CD4-positive, alpha-beta T cell treated with Interleukin-17A for 4 hours (primary cell): ENCODE results near the gene SAXO2.
"Not testable (repeated sequence)": the region's sequence is repeated elsewhere in the genome, so short reads cannot be mapped to it uniquely, and the experiment has no call there.

Source experiments
- DNase-seq: peaks from one replicate; pipeline ENCODE4 v3.0.0-alpha.2; 2020; ENCODE audit warnings: mixed read lengths

Gene SAXO2, protein sequence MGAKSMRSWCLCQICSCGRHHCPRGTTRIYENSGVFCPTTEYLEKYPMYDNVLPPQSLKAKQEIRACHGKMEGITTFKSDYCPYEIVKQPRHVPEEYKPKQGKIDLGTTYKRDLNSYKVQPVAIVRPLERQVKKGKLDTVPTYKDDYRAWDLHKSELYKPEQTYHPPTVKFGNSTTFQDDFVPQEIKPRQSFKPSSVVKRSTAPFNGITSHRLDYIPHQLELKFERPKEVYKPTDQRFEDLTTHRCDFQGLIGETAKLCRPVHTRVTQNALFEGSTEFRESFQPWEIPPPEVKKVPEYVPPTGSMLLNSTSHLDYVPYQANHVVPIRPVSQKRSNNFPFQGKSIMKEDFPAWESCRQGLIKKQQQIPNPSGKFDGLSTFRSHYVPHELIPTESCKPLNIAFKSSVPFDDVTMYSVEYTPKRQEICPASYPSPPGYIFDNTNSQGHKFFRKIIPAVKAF

DNA sequence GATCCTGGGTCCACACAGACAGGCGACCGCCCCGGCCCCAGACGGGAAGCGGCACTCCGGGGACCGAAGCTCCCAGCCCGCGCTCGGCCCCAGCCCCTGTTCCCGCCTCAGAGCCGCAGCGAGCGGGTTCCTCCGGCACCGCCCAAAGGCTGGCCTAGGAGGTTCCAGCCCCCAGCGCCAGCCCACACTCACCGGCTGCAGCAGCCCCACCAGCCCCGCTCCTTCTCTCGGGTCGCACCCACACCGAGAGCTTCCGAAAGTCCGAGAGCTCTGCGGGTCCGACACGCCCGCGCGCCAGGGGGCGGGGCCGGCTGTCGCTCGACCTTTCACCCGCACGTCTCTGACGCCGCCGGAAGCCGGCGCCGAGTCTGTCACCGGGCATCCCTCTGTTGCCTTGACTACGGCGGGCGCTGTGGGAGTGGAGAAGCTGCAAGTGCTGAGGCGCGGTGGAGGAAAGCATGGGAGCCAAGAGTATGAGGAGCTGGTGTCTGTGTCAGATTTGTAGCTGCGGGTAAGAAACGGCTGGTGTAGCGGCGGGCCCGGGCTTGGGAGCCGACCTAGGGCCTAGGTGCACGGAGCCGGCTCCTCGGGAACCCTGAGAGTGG lies at the start of gene SAXO2, which contains the start of gene EFL1:
Gene SAXO2 (plus strand): TSS at position 397 of the 605 bp plus-strand sequence. CDS start 62 bp downstream, at position 459.
Gene EFL1 (minus strand): TSS at position 313 of the 605 bp plus-strand sequence. CDS start 956 bp downstream, outside the sequence.
- DNase-seq = peak; percentile 89

DNA sequence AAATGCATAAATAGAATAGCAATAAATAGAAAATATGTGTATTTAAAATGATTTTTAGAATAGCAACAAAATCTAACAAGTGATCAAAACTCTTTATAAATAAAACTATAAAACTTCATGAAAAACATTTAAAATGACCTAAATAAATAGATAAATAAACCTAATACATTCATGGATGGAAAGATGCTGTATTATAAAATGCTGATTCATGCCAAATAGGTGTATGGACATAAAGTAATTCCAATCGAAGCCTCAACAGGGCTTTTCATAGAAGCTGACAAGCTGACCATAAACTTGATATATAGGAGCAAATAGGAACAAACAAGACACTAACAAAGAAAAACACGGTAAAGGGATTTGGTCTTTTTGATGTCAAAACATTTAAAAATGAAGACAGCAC lies 46.5 kb upstream of the SAXO2 start:
- DNase-seq = not testable (repeated sequence)

- peak; percentile 45 for DNase-seq
Measured at GRCh38 chr15:82221535-82221934, 41.1 kb upstream of the SAXO2 start.

DNA sequence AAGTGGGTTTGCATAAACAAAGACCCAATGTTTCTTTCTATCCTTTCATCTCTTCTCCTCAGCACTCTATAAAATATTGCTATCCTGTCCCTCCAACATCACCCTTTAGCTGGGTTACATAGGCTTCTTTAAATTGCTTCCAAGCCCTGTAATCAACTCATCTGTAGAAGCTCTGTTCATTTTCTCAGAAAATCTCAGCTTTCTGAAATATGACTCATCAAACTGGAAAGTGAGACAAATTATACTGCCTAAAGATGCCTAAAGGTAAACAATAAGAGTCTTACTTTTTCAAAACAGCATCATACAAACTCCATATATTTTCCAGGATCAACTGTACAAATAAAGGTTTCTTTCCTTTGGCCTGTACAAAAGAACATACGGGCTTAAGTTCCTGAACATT lies 33.9 kb upstream of the SAXO2 start:
- no peak for DNase-seq

DNA sequence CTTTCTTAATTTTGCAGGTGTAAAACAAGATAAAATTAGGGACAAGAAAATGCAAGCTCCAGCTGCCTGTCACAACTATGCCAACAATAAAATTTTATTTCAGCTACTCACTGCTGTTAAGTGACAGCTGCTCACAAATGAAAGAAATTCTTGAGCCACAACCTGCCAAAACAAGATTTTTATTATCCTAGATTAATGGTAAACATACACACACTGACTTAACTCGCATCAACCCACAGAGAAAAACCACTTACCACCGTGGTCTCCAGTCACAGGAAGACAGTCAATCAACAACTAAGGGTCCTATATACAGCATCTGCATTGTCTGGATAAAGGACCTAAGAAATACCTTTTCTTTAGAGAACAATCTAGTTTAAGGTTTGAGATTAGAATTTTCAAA lies 31.4 kb upstream of the SAXO2 start:
- DNase-seq = no peak

DNA sequence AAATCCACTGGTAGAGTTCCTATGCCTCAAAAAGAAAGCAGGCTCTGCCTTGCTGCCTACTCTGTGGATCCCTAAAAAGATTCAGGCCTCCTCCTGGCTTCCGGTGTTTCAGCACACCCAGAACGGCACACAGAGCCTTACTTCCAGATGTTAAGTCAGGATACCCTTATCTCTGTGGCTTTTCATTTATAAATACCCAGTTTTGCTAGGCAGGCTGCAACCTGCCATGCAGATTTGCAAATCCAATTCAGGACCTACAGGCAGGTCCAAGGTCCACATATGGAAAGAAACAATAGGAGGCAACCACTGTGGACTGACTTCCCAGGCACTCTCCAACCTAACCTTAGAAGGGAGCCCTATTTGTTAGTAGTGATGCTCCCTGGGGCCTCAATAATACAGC lies 30.8 kb upstream of the SAXO2 start:
- no peak for DNase-seq

- not testable (repeated sequence) for DNase-seq
Measured at GRCh38 chr15:82237944-82238534, 24.6 kb upstream of the SAXO2 start.

GRCh38 chr15:82239685-82240391 lies 22.8 kb upstream of the SAXO2 start:
- no peak for DNase-seq

GRCh38 chr15:82241836-82242499 lies 20.6 kb upstream of the SAXO2 start:
- DNase-seq = not testable (repeated sequence)

- not testable (repeated sequence) for DNase-seq
Measured at GRCh38 chr15:82243644-82244043, 19.0 kb upstream of the SAXO2 start.

DNA sequence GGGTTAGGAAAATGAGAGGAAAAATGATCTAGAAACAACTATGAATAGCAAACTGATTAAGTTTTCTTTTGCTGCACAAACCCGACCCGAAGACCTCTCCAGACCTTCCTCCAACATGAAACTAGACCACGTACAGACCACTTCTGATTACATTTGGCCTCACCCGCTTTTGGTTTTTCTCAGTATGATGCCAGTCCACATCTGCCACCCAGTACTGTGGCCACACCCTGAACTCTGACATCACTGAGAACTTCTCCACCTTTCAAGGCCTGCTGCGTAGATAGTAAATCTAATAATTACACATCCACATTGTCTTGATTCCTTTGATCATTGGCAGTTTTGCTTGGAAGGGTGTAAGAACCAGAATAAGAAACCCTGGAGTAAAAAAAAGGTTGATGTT lies 16.7 kb upstream of the SAXO2 start:
- DNase-seq = not testable (repeated sequence)

- DNase-seq = not testable (repeated sequence)
Measured at GRCh38 chr15:82248261-82248660, 14.4 kb upstream of the SAXO2 start.

GRCh38 chr15:82261566-82262421 lies 824 bp upstream of the SAXO2 start:
- DNase-seq = peak; percentile 39

- DNase-seq = no peak
Measured at GRCh38 chr15:82263350-82263749, 732 bp downstream of the SAXO2 start.

GRCh38 chr15:82267137-82267536 lies 4.5 kb downstream of the SAXO2 start:
- not testable (repeated sequence) for DNase-seq

DNA sequence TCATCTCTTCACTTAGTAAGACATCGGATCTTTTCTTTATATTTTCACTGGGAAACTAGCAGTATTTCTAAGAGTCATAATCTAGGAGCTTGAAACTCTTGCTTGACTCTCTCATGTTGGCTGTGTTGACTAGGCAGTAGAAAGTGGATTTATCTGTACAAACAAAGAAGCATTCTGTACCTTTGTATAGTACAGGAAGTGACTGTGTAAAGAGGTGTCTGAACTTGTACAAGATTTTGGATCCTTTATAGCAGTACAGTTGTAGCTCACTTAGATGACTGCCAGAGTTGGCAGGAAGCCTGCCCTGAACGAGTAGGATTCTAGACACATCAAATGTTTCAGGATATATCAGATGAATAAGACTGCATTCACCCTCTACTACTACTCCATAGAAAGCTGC lies 5.8 kb downstream of the SAXO2 start:
- DNase-seq = not testable (repeated sequence)

- DNase-seq = no peak
Measured at GRCh38 chr15:82272154-82272553, 9.5 kb downstream of the SAXO2 start.

DNA sequence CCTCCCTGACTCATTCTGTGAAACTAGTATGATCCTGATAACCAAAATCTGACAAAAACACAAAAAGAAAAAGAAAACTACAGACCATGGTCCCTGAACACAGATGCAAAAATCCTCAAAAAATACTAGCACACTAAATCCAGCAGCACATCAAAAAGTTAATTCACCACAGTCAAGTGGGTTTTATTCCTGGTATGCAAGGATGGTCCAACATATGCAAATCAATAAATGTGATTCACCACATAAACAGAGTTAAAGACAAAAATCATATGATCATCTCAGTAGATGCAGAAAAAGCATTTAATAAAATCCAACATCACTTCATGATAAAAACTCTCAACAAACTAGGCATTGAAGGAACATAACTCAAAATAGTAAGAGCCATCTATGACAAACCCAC lies 12.8 kb downstream of the SAXO2 start:
- DNase-seq = no peak

- not testable (repeated sequence) for DNase-seq
Measured at GRCh38 chr15:82281276-82281675, 18.7 kb downstream of the SAXO2 start.

DNA sequence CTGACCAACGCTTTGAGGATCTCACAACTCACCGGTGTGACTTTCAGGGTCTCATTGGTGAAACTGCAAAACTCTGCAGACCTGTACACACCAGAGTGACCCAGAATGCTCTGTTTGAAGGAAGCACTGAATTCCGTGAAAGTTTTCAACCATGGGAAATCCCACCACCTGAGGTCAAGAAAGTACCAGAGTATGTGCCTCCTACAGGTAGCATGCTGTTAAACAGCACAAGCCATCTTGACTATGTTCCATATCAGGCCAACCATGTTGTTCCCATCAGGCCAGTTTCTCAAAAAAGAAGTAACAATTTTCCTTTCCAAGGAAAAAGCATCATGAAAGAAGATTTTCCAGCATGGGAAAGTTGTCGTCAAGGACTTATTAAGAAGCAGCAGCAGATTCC lies 19.8 kb downstream of the SAXO2 start:
- not testable (repeated sequence) for DNase-seq

DNA sequence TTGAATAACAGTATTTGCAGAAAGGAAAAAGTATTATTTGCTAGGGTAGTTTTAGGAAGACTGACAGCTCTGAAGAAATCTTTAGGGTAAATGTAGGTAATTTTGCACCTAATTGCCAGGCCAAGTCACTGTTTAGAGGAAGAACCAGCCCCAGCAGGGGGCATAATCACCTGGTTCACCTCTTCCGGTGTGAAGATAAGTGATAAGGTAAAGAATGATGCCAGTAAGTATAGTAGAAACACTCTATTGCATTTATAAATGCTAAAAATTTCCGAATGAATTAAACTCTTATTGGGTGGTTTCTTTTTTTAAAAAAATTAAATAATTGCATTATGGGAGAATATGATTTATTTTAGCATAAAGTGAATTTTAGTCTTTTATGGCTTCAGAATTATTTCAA lies 21.8 kb downstream of the SAXO2 start:
- DNase-seq = not testable (repeated sequence)
